Stimulated activated naive CD8-positive, alpha-beta T cell treated with anti-CD3 and anti-CD28 coated beads, Interleukin-15, amount 100 ng/mL, for 72 hours (primary cell): ENCODE data around the gene C4BPA.
A peak's percentile ranks its signal among the peaks of the same experiment; 100 is the strongest.

Experiments
- ATAC-seq: fragments of 150-1000 bp; cut with Tn5 transposase; 2 replicates; pipeline ENCODE4 v1.10.0; 2021; ENCODE audit warnings: mild to moderate bottlenecking, moderate library complexity
- DNase-seq, 2 donors: peaks; one replicate each; pipeline ENCODE4 v3.0.0; 2021 to 2022
- H3K27ac Mint-ChIP-seq, 2 donors: one replicate each; pipeline ENCODE4 v1.8.0; 2022; ENCODE audit warnings: mild to moderate bottlenecking in 2 of 2, mixed read lengths in 2 of 2, moderate library complexity in 2 of 2
- H3K27me3 Mint-ChIP-seq: one replicate; pipeline ENCODE4 v1.8.0; 2022; ENCODE audit warnings: mixed read lengths
- H3K4me1 Mint-ChIP-seq: one replicate; pipeline ENCODE4 v1.8.0; 2022; ENCODE audit warnings: mild to moderate bottlenecking, mixed read lengths
- H3K4me3 Mint-ChIP-seq, 2 donors: one replicate each; pipeline ENCODE4 v1.8.0; 2022; ENCODE audit warnings: mild to moderate bottlenecking in 2 of 2, mixed read lengths in 2 of 2, moderate library complexity in 1 of 2
- H3K9me3 Mint-ChIP-seq, 2 donors: one replicate each; pipeline ENCODE4 v1.8.0; 2022; ENCODE audit warnings: mixed read lengths in 2 of 2

The C4BPA gene

DNA sequence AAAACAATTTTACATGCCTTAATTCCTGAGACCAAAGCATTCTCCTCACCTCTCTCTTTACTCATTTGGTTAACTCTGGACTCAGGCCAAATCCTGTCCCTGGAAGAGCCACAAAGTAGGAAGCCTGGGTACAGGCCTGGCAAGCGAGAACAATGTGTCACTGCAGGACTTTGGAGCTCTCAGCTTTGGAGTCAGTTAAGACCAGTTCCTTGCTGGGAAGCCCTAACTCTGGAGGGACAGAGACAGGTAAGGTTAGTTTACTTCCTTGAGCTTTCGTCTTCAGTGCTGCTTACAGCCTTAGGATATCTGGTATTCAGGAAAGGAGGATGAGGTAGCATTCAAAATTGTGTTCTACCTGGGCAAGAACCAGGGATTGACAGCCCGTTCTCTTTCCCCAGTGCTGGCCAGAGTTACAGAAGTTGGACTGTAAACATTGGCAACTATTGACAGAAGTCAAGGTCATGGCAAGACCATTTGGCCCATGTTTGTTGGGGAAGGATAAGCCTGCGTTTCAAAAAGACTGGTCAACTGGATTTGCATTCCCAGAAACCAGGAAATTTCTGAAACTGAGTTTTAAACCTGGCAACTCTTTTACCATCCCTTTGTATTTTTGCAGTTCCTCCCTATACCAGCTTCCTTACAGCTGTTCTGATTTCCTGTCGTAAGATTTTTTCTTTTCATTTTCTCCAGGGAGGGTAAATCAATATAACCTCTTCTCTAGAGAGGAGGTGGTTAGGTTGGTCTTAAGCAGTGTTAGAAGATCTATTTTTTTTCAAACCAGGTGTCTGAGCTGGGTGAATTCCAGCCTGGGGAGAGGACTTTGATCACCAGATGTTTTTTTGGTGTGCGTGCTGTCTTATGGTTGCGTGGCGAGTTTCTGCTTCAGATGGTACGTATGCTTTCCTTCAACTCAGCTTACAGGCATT lies 15.1 kb upstream of the C4BPA start, which contains the start of gene C4BPB:
Gene C4BPB, plus strand, starts transcription at position 160 of the 926 bp plus-strand sequence. Its CDS starts 672 bp downstream, at position 832.
- Mint-ChIP-seq H3K27me3 (no peaks in the 10 kb centered on the region), H3K27ac (peak within 1 kb of the TSS; percentile 79 to 94), H3K4me1 (peaks cover 38% of the 10 kb centered on the region), H3K9me3 (no peaks in the 10 kb centered on the region), H3K4me3 (peak within 1 kb of the TSS; percentile 80 to 87)
- peak; percentile 81 for ATAC-seq
- DNase-seq, result no peak

DNA sequence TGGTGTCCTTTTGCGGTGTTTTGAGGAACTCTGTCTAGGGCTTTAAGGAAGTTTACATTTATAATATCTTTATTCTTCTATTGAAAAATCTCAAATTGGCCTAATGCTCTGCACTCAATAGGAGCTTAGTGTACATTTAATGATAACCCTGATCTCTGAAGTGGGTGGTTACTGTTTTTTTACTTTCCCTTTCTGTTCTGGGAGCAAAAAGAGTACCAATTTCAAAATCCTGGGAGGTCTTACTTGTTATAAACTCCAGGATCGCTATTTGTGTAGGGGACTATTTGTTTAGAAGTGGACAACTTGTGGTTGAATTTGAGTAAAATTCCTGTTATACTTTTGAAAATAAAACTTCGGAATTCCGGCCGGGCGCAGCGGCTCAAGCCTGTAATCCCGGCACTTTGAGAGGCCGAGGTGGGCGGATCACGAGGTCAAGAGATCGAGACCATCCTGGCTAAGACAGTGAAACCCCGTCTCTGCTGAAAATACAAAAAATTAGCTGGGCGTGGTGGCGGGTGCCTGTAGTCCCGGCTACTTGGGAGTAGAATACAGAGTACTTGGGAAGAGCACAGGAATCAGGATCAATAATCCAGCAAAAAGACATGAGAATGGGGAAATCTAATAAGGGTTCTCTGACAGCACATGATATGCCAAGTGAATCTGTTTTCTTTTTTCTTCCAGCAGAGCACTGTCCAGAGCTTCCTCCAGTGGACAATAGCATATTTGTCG lies 14.2 kb upstream of the C4BPA start:
- DNase-seq (no peak), ATAC-seq (peak; percentile 65)
- Mint-ChIP-seq H3K4me3 (peak overlapping the region; percentile 80 to 87), H3K9me3 (no peaks in the 10 kb centered on the region), H3K27ac (peak overlapping the region; percentile 79 to 94), H3K27me3 (no peaks in the 10 kb centered on the region), H3K4me1 (peaks cover 33% of the 10 kb centered on the region)

DNA sequence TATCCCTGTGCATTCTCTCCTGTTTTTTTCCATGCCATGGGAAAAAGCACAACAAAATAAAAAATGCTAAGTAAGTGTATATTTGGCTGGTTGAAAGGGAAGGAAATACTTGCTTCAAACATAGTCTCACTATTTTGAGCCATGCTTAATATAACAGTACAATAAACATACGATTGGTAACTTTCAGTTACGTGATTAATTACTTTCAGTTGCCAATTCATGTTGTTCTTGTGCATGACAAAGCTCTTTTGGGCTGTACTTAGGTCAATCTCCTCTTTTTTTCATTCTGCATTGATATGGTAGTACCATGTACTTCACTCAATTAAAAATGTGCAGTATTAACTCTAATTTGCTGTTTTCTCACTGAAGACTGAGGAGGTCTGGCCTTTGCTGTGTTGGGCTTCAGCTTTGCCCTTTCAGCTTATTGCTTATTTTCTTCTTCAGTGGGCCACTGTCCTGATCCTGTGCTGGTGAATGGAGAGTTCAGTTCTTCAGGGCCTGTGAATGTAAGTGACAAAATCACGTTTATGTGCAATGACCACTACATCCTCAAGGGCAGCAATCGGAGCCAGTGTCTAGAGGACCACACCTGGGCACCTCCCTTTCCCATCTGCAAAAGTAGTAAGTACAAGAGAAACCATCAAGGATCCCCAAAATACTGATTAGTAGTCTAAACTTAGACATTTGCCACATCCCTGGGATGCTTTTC lies 12.7 kb upstream of the C4BPA start:
- ATAC-seq, result no peak
- H3K9me3 Mint-ChIP-seq, result no peaks in the 10 kb centered on the region

DNA sequence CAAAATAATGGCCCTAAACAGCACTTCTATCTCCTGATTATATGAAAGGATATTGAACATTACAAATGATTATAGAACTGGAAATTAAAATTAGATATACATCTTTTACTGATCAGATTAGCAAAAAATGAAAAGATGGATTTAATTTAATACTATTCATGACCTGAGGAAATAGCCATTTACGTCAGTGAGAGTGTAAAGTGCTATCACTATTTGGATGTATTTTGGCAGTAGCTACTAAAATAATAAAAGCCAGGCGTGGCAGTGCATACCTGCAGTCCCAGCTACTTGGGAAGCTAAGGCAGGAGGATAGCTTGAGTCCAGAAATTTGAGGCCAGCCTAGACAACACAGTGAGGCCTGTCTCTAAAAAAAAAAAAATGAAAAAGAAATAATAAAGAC lies 10.1 kb upstream of the C4BPA start:
- Mint-ChIP-seq H3K27me3 (no peaks in the 10 kb centered on the region), H3K4me1 (peaks cover 45% of the 10 kb centered on the region), H3K27ac (no peak overlapping the region), H3K9me3 (no peaks in the 10 kb centered on the region), H3K4me3 (no peak overlapping the region)
- ATAC-seq (no peak), DNase-seq (no peak)

More for the DNA sequence above, 12.7 kb upstream of the C4BPA start:
- Mint-ChIP-seq H3K4me3 (no peak overlapping the region), H3K27ac (no peak overlapping the region), H3K4me1 (peaks cover 36% of the 10 kb centered on the region), H3K27me3 (no peaks in the 10 kb centered on the region)
- no peak for DNase-seq

DNA sequence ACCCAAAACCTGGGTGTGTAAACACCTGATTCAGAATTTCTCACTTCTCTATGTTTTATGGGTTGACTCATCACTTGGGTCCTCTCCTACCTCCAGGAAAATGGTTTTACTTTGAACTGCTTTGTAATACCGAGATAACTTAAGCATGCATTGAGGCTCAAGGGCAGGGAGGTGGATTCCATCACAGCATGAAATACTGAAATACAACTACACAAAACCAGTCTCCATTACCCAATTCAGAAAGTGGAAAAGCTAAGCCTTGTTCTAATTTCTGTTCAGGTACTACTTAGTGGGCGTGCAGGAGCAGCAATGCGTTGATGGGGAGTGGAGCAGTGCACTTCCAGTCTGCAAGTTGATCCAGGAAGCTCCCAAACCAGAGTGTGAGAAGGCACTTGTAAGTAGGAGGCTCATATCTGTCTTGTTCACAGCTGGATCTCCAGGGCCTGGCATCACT lies 6.1 kb upstream of the C4BPA start:
- peak overlapping the region in 1 of 2 donors; percentile 11 for H3K4me3 Mint-ChIP-seq
- DNase-seq (peak; percentile 18 to 64), ATAC-seq (peak; percentile 99)
- no peaks in the 10 kb centered on the region for H3K9me3 Mint-ChIP-seq
- H3K27me3 Mint-ChIP-seq, result peaks cover 14% of the 10 kb centered on the region
- peaks cover 26% of the 10 kb centered on the region for H3K4me1 Mint-ChIP-seq
- H3K27ac Mint-ChIP-seq, result peak overlapping the region; percentile 16 to 50

DNA sequence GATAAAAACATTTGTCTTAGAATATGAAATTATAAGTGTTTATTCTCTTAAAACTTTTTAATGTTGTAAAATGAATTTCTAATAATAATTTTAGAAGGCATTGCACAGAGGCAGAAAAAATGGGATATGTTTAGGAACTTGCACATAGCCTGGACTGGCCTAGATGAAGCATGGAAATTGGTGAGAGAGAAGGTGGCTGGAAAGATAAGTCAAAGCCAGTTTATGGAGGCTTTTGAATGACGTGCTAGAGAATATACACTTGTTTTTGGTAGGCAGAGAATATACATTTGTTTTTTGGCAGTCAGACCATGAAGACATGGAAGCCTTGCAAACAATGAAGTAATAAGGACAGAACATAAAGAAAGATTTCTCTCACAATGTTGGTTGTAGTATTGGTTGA lies 2.3 kb upstream of the C4BPA start:
- no peaks in the 10 kb centered on the region for H3K9me3 Mint-ChIP-seq
- H3K27me3 Mint-ChIP-seq, result peaks cover 15% of the 10 kb centered on the region
- peaks cover 12% of the 10 kb centered on the region for H3K4me1 Mint-ChIP-seq
- DNase-seq (no peak), ATAC-seq (no peak)
- H3K4me3 Mint-ChIP-seq, result no peak overlapping the region
- H3K27ac Mint-ChIP-seq, result no peak overlapping the region

DNA sequence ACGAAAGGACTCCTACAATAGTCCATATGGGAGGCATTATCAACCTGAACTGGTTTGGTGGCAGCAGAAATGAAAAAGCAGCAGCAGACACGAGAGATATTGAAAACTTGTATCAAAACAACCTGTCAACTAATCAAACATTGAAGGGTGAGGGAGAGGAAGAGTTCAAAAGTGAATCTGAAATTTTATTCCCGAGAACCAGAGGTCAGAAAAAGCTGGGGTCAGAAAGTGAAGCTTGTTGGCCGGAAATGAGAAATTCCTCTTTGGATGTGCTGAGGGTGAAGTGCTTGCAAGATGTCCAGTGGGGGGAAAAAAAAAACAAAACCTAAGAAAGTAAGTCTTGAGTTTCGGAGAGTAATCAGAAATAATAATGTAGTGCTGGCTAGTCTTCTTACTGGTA lies 1.9 kb upstream of the C4BPA start:
- peaks cover 11% of the 10 kb centered on the region for H3K4me1 Mint-ChIP-seq
- H3K4me3 Mint-ChIP-seq, result no peak overlapping the region
- no peak overlapping the region for H3K27ac Mint-ChIP-seq
- peaks cover 15% of the 10 kb centered on the region for H3K27me3 Mint-ChIP-seq
- H3K9me3 Mint-ChIP-seq, result no peaks in the 10 kb centered on the region
- DNase-seq (no peak), ATAC-seq (no peak)

DNA sequence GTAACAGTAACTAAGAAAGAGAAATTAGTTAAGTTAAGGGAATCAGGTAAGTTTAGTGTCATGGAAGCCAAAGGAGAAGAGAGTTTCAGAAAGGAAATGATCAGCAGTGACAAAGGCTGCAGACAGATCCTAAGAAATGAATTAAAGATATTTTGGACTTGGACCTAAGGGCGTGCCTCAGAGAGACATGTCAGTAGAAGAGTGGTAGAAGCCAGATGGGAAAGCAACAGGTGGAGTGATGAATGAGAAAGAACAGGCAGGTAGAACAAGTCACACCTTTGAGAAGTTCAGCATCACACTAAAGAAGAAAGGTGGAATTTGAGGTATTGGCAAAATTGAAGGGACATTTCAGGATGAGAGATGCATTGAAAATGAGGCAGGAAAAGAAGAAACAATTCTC lies 1.4 kb upstream of the C4BPA start:
- ATAC-seq (no peak), DNase-seq (no peak)
- Mint-ChIP-seq H3K4me3 (no peak overlapping the region), H3K27ac (no peak overlapping the region), H3K9me3 (no peaks in the 10 kb centered on the region), H3K27me3 (peaks cover 15% of the 10 kb centered on the region), H3K4me1 (peaks cover 7% of the 10 kb centered on the region)

DNA sequence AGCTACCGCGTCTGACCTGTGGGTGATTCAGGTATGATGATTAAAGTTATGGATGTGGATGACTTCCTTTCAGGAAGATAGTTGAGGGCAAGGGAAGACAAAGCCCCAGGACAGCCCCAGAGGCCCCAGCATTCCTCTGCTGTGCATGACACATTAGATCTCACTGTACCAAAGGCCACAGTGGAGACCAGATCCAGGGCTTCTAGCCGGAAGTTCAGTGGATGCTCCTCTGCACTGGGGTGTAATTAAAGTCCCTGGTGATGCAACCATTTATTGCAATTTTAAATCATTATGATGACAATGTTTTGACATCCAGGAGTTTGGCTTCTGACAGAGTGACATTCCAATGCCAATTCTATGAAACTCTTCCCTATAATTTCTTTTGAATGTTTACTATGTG lies 5.0 kb downstream of the C4BPA start:
- H3K4me1 Mint-ChIP-seq, result no peaks in the 10 kb centered on the region
- no peak for DNase-seq
- H3K27me3 Mint-ChIP-seq, result peaks cover 7% of the 10 kb centered on the region
- H3K27ac Mint-ChIP-seq, result no peak overlapping the region
- no peak overlapping the region for H3K4me3 Mint-ChIP-seq
- no peak for ATAC-seq
- no peaks in the 10 kb centered on the region for H3K9me3 Mint-ChIP-seq

DNA sequence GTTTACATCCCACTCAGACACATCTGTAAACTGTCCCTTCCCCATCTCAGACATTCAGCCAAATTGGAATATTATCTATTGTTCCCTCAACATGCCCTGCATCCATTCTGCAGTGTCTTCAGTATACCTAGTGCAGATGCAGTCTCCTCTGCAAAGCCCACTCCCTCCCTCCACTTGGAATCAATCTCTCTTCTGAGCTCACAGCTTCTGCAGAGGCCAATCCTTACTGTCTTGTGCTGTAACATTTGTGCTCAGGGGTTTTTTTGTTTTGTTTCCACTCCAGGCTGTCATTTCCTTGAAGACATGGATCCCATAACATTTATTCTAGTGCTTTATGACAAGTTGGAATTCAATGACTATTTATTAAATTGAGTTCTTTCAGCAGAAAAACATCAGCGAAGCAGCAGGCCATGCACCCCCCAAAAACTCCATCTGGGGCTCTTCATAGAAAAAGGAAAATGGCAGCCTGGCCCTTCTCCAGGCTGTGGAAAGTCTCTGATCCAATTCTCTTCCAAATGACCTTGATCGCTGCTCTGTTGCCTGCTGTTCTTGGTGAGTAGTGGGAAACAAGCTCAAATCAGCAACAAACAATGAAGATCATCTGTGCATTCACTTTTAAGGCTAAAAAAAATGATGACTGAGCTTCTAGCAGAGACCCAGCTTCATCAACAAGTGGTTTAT lies 8.7 kb downstream of the C4BPA start:
- no peaks in the 10 kb centered on the region for H3K9me3 Mint-ChIP-seq
- no peak overlapping the region for H3K4me3 Mint-ChIP-seq
- H3K4me1 Mint-ChIP-seq, result no peaks in the 10 kb centered on the region
- ATAC-seq (no peak), DNase-seq (no peak)
- H3K27ac Mint-ChIP-seq, result no peak overlapping the region
- H3K27me3 Mint-ChIP-seq, result peaks cover 7% of the 10 kb centered on the region

DNA sequence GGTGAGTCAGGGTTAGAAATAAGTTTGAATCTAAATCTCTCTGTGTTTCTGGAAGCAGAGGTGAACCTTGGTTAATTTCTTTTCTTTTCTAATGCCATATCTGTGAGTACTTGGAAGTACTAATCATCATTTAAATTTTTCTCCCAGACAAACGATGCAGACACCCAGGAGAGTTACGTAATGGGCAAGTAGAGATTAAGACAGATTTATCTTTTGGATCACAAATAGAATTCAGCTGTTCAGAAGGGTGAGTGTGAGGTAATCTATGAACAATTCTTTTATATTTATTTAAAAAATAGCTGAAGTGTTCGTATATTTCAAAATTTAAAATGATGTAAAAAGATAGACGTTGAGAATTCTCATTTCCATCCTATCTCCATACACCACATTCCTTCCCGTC lies 11.2 kb downstream of the C4BPA start:
- Mint-ChIP-seq H3K27ac (no peak overlapping the region), H3K4me3 (no peak overlapping the region), H3K9me3 (peaks cover 0 to 4% of the 10 kb centered on the region in 2 donors), H3K4me1 (no peaks in the 10 kb centered on the region), H3K27me3 (peaks cover 7% of the 10 kb centered on the region)
- no peak for ATAC-seq
- no peak for DNase-seq

DNA sequence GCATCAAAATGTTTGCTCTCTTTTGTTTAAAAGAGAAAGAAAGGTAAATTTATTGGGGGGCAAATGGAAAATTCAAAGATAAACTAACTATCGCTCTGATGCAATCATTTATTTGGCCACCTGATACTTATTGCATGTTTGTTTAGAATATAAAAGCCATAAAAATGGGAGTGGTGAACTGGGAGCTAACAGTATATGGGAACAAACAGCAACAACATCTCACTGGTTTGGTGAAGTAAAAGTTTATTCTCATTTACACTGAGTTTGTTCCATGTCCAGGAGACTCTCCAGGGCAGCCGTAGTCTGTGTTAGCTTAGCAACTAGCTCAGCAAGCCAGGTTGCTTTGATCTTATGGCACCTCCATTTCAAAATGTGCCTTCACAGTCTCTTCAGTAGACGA lies 20.4 kb downstream of the C4BPA start:
- no peaks in the 10 kb centered on the region for H3K27me3 Mint-ChIP-seq
- ATAC-seq, result no peak

DNA sequence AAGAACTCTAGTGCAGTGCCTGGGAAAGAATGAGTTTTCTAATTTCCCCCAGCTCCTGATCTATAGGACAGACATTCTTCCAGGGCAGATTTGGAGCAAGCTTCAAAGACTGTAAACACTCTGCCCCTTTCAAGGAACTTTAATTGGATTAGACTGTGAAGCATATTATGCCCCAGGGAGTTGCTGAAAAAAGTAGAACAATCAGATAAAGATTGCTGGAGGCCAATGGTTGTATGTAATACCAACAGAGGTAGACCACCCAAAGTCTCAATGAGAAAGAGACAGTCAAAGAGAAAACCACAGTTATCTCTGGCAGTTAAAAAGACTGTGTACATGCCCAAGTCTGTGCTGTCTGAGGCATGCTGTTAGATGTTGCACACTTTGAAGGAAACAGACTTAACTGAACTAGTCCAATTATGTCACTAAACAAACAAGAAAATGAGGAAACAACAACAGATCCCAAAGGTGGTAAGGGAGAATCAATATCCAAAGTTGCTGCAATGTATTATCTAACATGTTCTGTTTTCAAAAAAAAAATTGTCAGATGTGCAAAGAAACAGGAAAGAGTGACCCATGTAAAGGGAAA lies 24.4 kb downstream of the C4BPA start:
- ATAC-seq (no peak), DNase-seq (no peak)
- Mint-ChIP-seq H3K4me1 (no peaks in the 10 kb centered on the region), H3K27me3 (no peaks in the 10 kb centered on the region), H3K4me3 (no peak overlapping the region), H3K9me3 (peaks cover 21 to 37% of the 10 kb centered on the region in 2 donors), H3K27ac (no peak overlapping the region)

More for the DNA sequence above, 20.4 kb downstream of the C4BPA start:
- DNase-seq, result no peak
- Mint-ChIP-seq H3K4me3 (no peak overlapping the region), H3K9me3 (peaks cover 15 to 28% of the 10 kb centered on the region in 2 donors), H3K27ac (peak overlapping the region in 1 of 2 donors; percentile 48), H3K4me1 (no peaks in the 10 kb centered on the region)

DNA sequence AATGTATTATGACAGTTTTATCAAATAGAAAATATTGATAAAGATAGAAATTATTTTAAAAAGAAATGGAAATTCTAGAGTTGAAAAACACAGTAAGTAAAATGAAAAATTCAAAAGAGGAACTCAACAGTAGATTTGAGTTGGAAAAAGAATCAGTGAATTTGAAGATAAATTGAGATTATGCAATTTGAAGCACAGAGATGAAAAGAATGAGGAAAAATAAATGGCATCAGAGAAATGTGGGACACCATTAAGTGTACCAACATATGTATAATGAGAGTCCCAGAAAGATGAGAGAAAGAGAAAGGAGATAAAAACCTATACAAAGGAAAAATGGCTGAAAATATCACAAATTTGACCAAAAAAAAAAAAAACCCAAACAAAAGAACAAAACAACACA lies 25.0 kb downstream of the C4BPA start:
- H3K4me1 Mint-ChIP-seq, result no peaks in the 10 kb centered on the region

More for the DNA sequence above, 25.0 kb downstream of the C4BPA start:
- DNase-seq, result no peak
- no peak for ATAC-seq
- Mint-ChIP-seq H3K27ac (no peak overlapping the region), H3K27me3 (no peaks in the 10 kb centered on the region), H3K9me3 (peaks cover 21 to 37% of the 10 kb centered on the region in 2 donors), H3K4me3 (no peak overlapping the region)
